Posterior cingulate gyrus (tissue), 11 donors: ENCODE data around the gene WDR87.
"Not testable (repeated sequence)": the region's sequence is repeated elsewhere in the genome, so short reads cannot be mapped to it uniquely, and the experiment has no call there.

Source experiments
- DNase-seq, 10 donors: peaks; one replicate each; pipeline versions ENCODE4 v3.0.0 to v3.0.0-alpha.2; 2020 to 2021; ENCODE audit warnings: mixed read lengths in 3 of 10
- intact Hi-C: fragments of 100-400 bp; cut with DNase I; formaldehyde crosslinking; loops from one replicate; pipeline ENCODE4 v1.15.1; 2023

Gene WDR87

DNA sequence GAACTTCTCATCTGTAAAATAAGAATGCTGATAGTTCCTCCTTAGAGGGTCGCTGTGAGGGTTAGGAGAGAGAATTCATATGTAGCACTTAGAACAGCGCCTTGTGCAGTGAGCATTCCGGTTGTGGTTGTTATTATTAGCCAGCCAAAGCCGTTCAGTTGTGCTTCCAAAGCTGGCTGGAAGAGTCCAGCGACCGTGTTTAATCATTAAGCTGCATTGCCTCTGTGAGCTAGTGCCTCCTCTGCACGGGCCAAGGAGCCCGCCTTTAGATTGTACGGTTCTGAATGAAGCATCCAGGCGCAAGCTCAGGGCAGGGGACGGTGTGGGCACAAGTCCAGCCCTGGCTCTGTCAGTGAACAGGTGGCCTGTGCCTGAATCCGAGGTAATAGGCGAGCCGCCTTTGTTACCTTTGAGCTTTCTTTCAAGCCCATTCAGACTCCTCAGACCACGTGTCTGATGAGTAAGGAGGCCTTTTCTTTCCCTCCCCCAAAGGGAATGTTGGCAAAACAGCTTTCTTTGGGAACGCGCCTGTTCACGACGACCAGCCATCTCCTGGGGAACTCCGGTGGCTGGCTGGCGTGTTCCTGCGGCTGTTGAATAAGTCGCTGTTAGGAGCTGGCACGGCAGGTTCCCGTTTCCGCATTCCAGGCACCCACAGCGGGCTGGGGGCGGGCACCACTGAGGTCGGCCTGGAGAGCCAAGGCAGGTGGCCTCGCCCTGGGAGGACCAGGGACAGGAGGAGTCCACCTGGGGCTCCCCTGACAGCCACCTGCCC lies 25.7 kb upstream of the WDR87 start:
- peak; percentile 13 to 92 (median 54) for DNase-seq
- intact Hi-C loops = no loop called here

DNA sequence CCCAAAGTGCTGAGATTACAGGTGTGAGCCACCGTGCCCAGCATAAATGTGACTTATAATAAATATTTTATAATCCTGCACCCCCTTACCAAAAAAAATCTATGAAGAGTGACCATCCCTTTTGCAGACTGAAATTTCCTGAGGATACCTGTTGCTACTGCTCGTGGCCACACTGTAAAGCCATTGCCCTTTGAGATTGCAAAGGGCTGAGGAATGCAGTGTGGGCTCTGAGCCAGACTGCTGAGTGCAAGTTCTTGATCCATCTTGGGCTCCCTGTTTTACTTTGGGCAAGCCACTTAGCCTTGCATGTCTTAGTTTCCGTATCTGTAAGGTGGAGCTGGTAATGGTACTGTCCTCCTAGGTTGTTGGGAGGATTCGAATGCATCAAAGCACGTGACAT lies 24.0 kb upstream of the WDR87 start:
- peak in 1 of 10 donors; percentile 8 for DNase-seq
- intact Hi-C loops = no loop called here

DNA sequence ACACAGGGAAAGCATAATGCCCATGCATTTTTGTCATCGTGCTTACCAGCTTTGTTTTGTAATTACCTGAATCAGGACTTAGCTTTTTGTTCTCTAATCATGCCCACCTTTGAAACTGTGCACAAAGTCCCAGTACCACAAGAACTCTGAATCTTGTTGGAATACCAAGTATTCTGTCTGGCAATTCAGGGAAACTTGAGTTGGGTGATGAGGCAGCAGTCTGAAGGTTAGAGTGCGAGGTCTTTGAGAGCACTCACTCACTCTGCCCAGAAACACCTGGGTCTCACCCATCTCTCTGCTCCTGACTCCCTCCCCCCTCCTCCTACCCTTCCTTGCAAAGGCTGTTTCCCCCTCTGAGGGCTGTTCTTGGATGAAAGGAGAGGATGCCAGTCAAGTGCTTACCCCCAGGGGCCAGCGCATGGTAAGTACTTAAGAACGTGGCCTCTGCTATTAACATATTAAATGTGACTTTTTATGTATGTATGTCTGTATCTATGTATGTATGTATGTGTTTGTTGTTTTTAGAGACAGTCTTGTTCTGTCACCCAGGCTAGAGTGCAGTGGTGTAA lies 23.0 kb upstream of the WDR87 start:
- intact Hi-C loops = no loop called here
- DNase-seq = peak in 1 of 10 donors; percentile 41

- intact Hi-C loops = no loop called here
- DNase-seq = peak in 1 of 10 donors; percentile 22
These were observed 22.3 kb upstream of the WDR87 start for GRCh38 chr19:37928527-37929286.

DNA sequence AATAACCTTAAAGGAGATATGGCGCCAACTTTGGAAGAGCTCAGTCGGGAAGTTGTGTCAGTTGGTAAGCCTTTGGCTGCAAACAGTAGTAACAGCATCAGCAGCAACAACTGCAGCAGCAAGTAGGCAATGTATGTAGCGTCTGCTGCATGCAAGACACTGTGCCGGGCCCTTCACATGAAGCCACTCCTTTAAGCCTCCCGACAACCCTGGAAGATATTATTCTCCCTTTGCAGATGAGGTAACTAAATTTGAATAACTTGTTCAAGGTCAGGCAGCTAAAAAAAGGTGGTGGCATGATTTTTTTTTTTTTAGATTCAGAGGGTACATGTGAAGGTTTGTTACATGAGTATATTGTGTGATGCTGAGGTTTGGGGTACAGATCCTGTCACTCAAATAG lies 20.3 kb upstream of the WDR87 start:
- no peak for DNase-seq
- intact Hi-C loops = no loop called here

DNA sequence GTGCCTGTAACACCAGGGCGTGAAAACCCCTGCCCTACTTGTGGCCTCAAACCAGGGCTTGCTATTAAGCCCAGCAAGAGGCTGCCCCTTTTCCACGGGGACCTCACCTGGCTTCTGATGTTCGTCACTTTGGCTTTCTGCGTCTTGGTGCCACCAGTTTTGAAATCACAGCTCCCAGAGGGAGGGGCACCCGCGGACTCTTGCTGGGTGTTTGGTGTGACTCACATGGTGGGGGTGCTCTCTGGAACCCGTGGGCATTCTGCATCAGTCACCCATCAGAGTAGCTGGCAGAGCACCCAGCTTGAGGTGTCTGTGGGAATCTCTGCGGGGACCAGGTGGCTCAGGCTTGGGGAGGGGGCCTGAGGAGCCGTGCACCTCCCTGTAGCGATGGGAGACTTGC lies 19.9 kb upstream of the WDR87 start:
- DNase-seq = peak in 1 of 10 donors; percentile 42
- intact Hi-C loops = no loop called here

GRCh38 chr19:37925212-37925611 lies 18.8 kb upstream of the WDR87 start:
- intact Hi-C loops = no loop called here
- no peak for DNase-seq

DNA sequence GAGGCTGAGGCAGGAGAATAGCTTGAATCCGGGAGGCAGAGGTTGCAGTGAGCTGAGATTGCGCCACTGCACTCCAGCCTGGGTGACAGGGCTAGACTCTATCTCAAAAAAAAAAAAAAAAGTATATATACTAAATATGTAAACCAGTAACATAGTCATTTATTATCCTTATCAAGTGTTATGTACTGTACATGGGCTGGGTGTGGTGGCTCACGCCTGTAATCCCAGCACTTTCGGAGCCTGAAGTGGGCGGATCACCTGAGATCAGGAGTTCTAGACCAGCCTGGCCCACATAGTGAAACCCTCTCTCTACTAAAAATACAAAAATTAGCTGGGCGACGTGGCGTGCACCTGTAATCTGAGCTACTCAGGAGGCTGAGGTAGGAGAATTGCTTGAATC lies 18.2 kb upstream of the WDR87 start:
- DNase-seq = peak in 1 of 10 donors; percentile 28
- intact Hi-C loops = not testable (repeated sequence)

DNA sequence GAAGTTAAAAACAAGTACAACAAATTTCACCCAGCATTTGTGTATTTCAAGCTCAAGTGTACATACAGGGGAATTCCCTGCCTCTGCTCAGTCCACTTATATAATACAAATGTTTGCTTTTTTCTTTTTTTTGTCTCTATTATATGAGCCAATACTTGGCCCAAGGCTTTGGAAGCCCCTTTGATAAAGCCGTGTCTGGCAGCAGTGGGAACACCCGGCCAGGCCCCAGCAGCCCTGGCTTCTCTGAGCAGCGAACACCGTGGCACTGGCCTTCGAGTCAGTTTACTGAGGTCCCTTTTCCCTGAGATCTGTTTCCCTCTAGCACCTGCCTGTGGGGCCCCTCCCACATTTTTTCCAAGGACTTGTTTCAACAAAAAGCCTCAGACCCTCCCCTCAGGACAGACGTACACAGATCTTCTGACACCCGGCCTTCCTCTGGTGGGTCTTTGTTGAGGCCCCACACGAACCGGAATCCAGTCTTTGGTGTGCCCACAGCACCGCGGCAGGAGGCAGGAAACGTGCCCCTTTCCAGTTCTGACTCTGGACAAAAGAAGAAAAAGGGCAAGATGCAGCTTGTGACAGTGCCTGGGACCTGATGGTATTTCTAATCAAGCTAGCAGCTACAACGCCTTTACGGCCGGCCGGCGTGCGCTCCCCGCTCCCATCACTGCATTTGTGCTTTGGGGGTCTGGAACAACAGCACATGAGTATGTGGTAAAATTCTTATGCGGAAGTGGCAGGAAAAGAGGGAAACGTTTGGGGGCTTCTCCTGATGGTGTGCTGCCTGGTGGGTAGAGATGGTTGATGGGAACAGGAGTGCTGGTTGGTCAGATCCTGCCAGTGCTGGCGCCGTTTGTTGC lies 14.4 kb upstream of the WDR87 start:
- intact Hi-C loops = no loop called here
- peak in 3 of 10 donors; percentile 64 to 74 (median 73) for DNase-seq

GRCh38 chr19:37914908-37915307 lies 8.5 kb upstream of the WDR87 start:
- peak in 1 of 10 donors; percentile 0 for DNase-seq
- intact Hi-C loops = no loop called here

DNA sequence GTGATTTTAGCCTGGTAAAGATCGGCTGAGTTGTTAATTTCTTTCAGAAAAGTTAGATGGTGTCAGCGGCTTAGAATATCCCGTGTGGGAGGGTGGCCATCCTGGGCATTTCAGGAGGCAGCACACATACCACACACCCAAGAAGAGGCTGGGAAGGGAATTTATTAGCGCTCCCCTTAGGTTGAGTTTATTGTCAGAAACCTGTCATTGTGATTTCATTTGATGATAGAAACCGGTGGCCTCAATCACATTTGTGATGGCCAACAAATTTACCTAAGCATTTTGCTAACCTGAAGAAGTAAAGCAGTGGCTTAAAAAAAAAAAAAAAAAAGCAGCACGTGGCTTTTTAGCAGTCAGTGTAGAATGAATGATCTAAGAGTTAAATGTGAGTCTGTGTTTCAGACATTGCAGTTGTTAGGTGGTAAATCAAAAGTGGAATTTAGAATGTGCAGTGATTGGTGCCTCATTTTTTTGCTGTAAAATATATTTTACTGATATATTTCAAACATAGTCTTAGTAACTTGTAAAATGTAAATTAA lies 3.3 kb upstream of the WDR87 start:
- DNase-seq = peak in 2 of 10 donors; percentile 2 to 10
- intact Hi-C loops = no loop called here

DNA sequence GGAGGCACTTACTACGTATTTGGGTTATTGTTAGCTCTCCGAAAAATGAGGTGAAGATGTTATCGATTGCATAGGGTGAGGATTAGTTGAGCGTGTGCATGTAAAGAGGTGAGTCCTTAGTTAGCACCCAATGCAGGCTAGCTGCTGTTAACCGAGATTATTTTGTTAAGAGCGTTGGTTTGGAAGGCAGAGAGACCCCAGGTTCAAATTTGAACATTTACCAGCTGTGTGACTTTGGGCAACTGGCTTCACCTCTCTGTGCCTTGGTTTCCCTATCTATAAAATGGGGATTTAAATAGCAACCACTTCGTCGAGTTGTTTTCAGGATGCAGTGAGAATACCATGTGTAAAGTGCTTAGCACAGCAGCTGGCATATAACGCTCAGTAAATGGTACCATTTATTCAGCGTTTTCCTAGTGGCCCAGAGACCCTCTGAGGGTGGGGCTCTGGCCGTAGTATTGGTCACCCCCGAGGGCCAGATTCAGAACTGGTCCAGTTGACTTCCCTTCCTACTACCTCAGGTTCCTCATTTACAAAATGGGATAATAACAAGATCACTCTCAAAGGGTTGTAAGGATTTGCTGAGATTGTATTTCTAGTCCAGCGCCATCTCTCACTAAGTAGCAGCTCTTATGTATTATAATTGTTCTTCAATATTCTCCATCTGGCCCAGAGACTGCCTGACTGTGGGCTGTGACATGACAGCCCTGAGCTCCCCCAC lies 1.5 kb upstream of the WDR87 start:
- intact Hi-C loops = loop anchor here (2.0 kb wide), 1 partner anchor 97 kb away; no protein-coding TSS in a partner anchor
- DNase-seq = peak in 1 of 10 donors; percentile 41

- intact Hi-C loops = loop anchor here (2.0 kb wide), 1 partner anchor 98 kb away; no protein-coding TSS in a partner anchor
- DNase-seq = peak; percentile 93 to 99 (median 96)
These were observed 708 bp upstream of the WDR87 start, which contains the start of gene SIPA1L3 for GRCh38 chr19:37906869-37907734. SIPA1L3 (plus strand) TSS chr19:37907208; CDS start chr19:38081566, 174,358 bp downstream.

GRCh38 chr19:37903096-37903495 lies 3.3 kb downstream of the WDR87 start:
- intact Hi-C loops = loop anchor here (5.0 kb wide), 3 partner anchors 194 to 434 kb away; partner anchors contain the start of gene CATSPERG
- DNase-seq = peak in 1 of 10 donors; percentile 26

DNA sequence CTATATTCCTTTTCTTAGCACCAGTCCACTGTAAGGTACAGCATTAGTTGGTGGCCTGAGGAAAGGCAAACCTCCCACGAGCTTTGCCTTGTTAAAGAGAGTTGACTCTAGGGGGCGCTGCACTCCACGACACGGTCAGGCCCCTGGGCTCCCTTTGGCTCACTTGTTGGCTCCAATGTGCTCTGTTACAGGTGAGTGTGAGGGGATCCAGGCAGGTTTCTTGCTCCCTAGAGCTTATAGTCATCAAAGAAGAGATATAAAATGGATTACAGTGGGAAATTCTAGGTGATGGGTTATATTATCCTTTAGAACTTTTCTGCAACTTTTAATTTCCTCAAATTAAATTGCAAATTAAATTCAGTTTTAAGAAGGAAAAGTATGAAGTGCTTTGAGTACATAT lies 3.7 kb downstream of the WDR87 start:
- intact Hi-C loops = loop anchor here (5.0 kb wide), 3 partner anchors 195 to 435 kb away; partner anchors contain the start of gene CATSPERG
- peak; percentile 45 to 96 (median 84) for DNase-seq

DNA sequence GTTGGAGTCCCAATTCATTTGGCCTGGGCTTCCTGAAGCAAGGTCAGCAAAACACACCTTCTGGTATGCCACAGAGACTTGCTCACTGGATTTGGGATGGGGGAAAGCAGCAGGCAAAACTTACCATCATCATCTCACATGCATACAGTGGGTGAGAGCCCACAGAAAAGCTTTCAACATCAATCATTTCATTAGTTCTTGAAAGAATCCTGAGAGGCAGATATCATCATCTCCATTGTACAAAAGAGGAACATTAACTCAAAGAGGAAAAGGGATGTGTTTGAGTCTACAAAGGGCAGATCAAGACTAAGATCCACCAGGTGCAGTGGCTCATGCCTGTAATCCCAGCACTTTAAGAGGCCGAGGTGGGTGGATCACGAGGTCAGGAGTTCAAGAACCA lies 6.4 kb downstream of the WDR87 start:
- no peak for DNase-seq
- intact Hi-C loops = loop anchor here (5.0 kb wide), 3 partner anchors 197 to 437 kb away; partner anchors contain the start of gene CATSPERG

GRCh38 chr19:37899453-37899852 lies 6.9 kb downstream of the WDR87 start:
- intact Hi-C loops = no loop called here
- DNase-seq = no peak

DNA sequence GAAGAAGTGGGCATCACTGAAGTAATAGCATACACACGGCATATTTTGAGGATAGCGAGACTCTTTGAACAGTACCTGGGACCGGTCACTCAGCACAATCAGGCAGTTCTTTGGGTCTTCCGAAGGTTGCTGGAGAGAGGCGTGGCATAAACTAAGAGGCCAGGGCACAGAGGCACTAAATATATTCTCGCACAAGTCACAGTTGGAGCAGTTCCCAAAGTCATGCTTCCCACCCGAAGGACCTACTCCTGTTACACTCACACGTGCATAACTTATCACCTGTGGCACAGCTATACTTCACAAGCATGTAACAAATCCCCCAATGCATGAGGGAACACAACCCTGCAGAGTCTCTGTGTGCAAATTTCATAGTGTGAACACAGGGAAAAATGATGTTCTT lies 10.2 kb downstream of the WDR87 start:
- intact Hi-C loops = no loop called here
- DNase-seq = no peak
